Small intestine (tissue), 7 donors: Measurements from ENCODE around the gene KLF15. TPM values are rescaled to one million over a fixed set of nuclear protein-coding genes. Genes with fewer than 3 reads are reported as not detected.
"Not testable (repeated sequence)": the region's sequence is repeated elsewhere in the genome, so short reads cannot be mapped to it uniquely, and the experiment has no call there.

Experiments
- DNase-seq, 2 donors: peaks; one replicate each; pipeline versions ENCODE4 v3.0.0 to v3.0.0-alpha.2; 2013
- FAIRE-seq: peaks from 2 replicates; lab custom pipeline; 2012; peaks lifted over from hg19 to GRCh38; lab: Jason Lieb, UNC
- H3K27ac ChIP-seq, 3 donors: one replicate each; pipeline ENCODE4 v1.5.1; 2013; ENCODE audit warnings: low read length in 2 of 3, mild to moderate bottlenecking in 2 of 3, control low read depth in 1 of 3, inconsistent platforms in 1 of 3, low read depth in 1 of 3, moderate library complexity in 1 of 3
- H3K27me3 ChIP-seq, 3 donors: one replicate each; pipeline ENCODE4 v1.6.1; 2013; ENCODE audit warnings: low read length in 3 of 3, inconsistent platforms in 1 of 3; ENCODE audit not compliant: control insufficient read depth in 3 of 3, insufficient read depth in 3 of 3
- H3K36me3 ChIP-seq, 3 donors: one replicate each; pipeline ENCODE4 v1.6.1; 2013; ENCODE audit warnings: low read length in 3 of 3, inconsistent platforms in 1 of 3, low read depth in 1 of 3, mild to moderate bottlenecking in 1 of 3, moderate library complexity in 1 of 3; ENCODE audit not compliant: control insufficient read depth in 3 of 3, insufficient read depth in 2 of 3
- H3K4me1 ChIP-seq, 3 donors: one replicate each; pipeline ENCODE4 v1.6.1; 2013; ENCODE audit warnings: low read length in 2 of 3, inconsistent platforms in 1 of 3, low read depth in 1 of 3, mild to moderate bottlenecking in 1 of 3, moderate library complexity in 1 of 3; ENCODE audit not compliant: control insufficient read depth in 3 of 3, insufficient read depth in 2 of 3
- H3K4me3 ChIP-seq, 3 donors: one replicate each; pipeline ENCODE4 v1.5.1; 2013; ENCODE audit warnings: low read length in 3 of 3, control low read depth in 1 of 3, inconsistent platforms in 1 of 3, low read depth in 1 of 3, mild to moderate bottlenecking in 1 of 3, moderate library complexity in 1 of 3
- H3K9me3 ChIP-seq, 2 donors: one replicate each; pipeline ENCODE4 v1.6.1; 2013; ENCODE audit warnings: low read depth in 1 of 2, low read length in 1 of 2; ENCODE audit not compliant: control insufficient read depth in 2 of 2, insufficient read depth in 1 of 2
- WGBS, 3 donors: extraction: QIAGEN DNeasy Blood & Tissue Kit; methylation state at CpG; one replicate each; pipeline ENCODE4 v1.1.7; 2013; 5-methylcytosine and 5-hydroxymethylcytosine counted together
- polyA plus RNA-seq, 4 donors: library from polyadenylated mRNA; stranded (reverse) in 3 of 4; unstranded in 1 of 4; fragments of 200-250 nt in 3 of 4; fragments of 120-200 nt in 1 of 4; gene quantifications; one replicate each; pipeline versions ENCODE4 v1.2.1 to v1.2.3, GENCODE V29; 2013
- donor health status: healthy with polysubstance abuse.
- donor health status: control.
- donor health status: control.
- donor health status: Bipolar disorder and iron deficiency.
- donor health status: healthy.

KLF15 gene
- polyA plus RNA-seq, 4 donors: 0.45 to 9.7 (median 2.0) TPM

- 70 to 81% (median 77%) methylated on average over 11 of the region's 11 CpGs for WGBS, 3 donors
- H3K27me3 ChIP-seq: no peaks in the 10 kb centered on the region
- no peak overlapping the region for H3K27ac ChIP-seq
- no peaks in the 10 kb centered on the region for H3K4me1 ChIP-seq
- DNase-seq (no peak), FAIRE-seq (no peak)
- no peaks in the 10 kb centered on the region for H3K36me3 ChIP-seq
- no peak overlapping the region for H3K4me3 ChIP-seq
- H3K9me3 ChIP-seq: no peaks in the 10 kb centered on the region
Measured at GRCh38 chr3:126337980-126338651, 19.1 kb downstream of the KLF15 start.

DNA sequence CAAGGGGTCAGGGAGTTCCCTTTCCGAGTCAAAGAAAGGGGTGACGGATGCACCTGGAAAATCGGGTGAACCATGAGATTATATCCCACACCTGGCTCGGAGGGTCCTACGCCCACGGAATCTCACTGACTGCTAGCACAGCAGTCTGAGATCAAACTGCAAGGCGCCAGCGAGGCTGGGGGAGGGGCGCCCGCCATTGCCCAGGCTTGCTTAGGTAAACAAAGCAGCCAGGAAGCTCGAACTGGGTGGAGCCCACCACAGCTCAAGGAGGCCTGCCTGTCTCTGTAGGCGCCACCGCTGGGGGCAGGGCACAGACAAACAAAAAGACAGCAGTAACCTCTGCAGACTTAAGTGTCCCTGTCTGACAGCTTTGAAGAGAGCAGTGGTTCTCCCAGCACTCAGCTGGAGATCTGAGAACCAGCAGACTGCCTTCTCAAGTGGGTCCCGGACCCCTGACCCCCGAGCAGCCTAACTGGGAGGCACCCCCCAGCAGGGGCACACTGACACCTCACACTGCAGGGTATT lies 25.3 kb downstream of the KLF15 start:
- H3K27ac ChIP-seq, H3K4me3 ChIP-seq, DNase-seq, FAIRE-seq, H3K36me3 ChIP-seq, H3K27me3 ChIP-seq, H3K4me1 ChIP-seq: not testable (repeated sequence)
- H3K9me3 ChIP-seq: peaks cover 0 to 13% of the 10 kb centered on the region in 2 donors
- WGBS, 3 donors: 60 to 72% (median 64%) methylated on average over 14 to 15 of the region's 15 CpGs

- H3K27ac ChIP-seq: no peak overlapping the region
- no peaks in the 10 kb centered on the region for H3K36me3 ChIP-seq
- 82 to 85% (median 84%) methylated on average over 7 of the region's 7 CpGs for WGBS, 3 donors
- no peak for FAIRE-seq
- H3K4me1 ChIP-seq: no peaks in the 10 kb centered on the region
- H3K4me3 ChIP-seq: no peak overlapping the region
- H3K9me3 ChIP-seq: peaks cover 0 to 13% of the 10 kb centered on the region in 2 donors
- DNase-seq: no peak
- peaks cover 0 to 2% (median 0%) of the 10 kb centered on the region in 3 donors for H3K27me3 ChIP-seq
Measured at GRCh38 chr3:126329927-126330725, 27.1 kb downstream of the KLF15 start.

- 85 to 89% (median 88%) methylated on average over 4 of the region's 4 CpGs for WGBS, 3 donors
- FAIRE-seq: no peak
Measured at GRCh38 chr3:126326629-126327028, 30.6 kb downstream of the KLF15 start.

DNA sequence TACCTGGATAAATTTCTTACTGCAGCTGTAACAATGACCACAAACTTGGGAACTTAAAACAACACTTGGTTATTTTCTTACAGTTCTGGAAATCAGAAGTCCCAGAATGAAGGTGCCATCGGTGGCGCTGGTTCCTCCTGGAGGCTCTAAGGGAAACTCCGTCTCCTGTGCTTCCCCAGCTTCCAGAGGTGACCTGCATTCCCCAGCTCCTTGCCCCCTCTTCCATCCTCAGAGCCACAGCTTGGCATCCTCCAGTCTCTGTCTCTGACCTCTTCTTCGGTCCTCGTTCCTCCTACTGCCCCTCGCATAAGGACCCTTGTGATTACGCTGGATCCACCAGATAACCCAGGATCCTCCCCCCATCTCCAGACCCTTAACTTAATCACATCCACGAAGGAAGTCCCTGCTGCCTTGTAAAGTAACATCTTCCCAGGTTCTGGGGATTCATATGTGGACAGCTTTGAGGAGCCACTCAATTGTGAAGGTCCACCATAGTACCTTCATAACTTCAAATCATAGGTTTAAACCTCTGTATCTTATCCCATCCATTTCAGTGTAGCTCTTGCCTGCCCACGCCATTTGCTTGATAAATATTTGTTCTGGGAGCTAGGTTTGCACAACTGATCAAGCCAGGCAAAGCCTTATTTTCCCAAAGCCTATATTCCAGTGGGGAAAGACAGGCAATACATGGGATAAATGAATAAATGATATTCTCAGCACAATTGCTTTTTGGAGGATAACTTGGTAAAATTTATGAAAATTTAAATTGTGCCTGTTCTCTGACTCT lies 34.8 kb downstream of the KLF15 start:
- H3K4me1 ChIP-seq: no peaks in the 10 kb centered on the region
- H3K36me3 ChIP-seq: no peaks in the 10 kb centered on the region
- peaks cover 0 to 7% of the 10 kb centered on the region in 2 donors for H3K9me3 ChIP-seq
- no peak overlapping the region for H3K27ac ChIP-seq
- DNase-seq (no peak), FAIRE-seq (no peak)
- WGBS, 3 donors: 51 to 65% (median 64%) methylated on average over 9 of the region's 9 CpGs
- H3K4me3 ChIP-seq: no peak overlapping the region
- H3K27me3 ChIP-seq: peaks cover 0 to 4% (median 2%) of the 10 kb centered on the region in 3 donors

More at GRCh38 chr3:126326629-126327028, 30.6 kb downstream of the KLF15 start:
- no peak overlapping the region for H3K27ac ChIP-seq
- H3K4me1 ChIP-seq: no peaks in the 10 kb centered on the region
- peaks cover 0 to 2% (median 0%) of the 10 kb centered on the region in 3 donors for H3K27me3 ChIP-seq
- DNase-seq: no peak
- H3K9me3 ChIP-seq: peaks cover 0 to 13% of the 10 kb centered on the region in 2 donors
- H3K4me3 ChIP-seq: no peak overlapping the region
- H3K36me3 ChIP-seq: no peaks in the 10 kb centered on the region

- Histone ChIP-seq H3K9me3 (peaks cover 0 to 7% of the 10 kb centered on the region in 2 donors), H3K4me1 (no peaks in the 10 kb centered on the region), H3K36me3 (no peaks in the 10 kb centered on the region), H3K27me3 (peaks cover 0 to 4% (median 0%) of the 10 kb centered on the region in 3 donors), H3K27ac (no peak overlapping the region), H3K4me3 (no peak overlapping the region)
- WGBS, 3 donors: 74 to 83% (median 79%) methylated on average over 9 of the region's 9 CpGs
- no peak for FAIRE-seq
- no peak for DNase-seq
Measured at GRCh38 chr3:126321490-126321889, 35.7 kb downstream of the KLF15 start.

DNA sequence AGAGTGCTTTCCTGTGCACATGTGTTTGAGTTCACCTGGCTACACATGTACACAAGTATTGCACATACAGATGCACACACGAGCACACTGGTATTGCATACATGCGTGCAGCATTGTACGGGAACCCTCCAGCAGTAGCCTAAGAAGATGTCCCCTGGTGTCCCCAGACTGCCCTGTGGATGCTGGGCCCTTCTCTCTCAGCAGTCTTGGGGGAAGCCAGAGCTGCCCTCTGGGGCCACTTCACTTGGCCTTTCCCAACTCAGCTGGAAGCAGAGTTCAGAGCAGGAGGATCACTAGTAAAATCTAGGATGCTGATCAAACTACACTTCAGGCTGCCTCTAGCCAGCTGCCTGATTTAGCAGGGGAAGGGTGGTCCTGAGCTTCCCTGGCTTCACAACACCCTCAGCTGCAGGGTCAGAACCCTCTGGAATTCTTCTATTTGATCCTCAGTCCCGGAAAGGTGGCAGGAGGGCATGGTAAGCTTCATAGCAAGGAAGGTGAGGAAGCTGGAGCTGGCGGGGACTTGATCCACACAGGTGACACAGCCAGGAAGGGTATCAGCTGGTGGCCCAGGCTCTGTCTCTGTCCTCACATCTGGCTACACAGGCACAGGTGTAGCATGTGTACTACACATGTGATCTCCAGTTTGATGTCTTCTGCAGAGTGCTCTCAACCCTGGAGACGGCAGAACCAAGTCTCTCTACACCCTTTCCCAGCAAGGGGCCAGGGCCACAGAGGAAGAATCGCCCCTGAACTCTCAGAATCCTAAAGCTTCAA lies 36.5 kb downstream of the KLF15 start:
- H3K27ac ChIP-seq: no peak overlapping the region
- DNase-seq: no peak
- peaks cover 0 to 4% (median 0%) of the 10 kb centered on the region in 3 donors for H3K27me3 ChIP-seq
- H3K4me3 ChIP-seq: no peak overlapping the region
- H3K9me3 ChIP-seq: peaks cover 0 to 7% of the 10 kb centered on the region in 2 donors
- H3K4me1 ChIP-seq: no peaks in the 10 kb centered on the region
- 77 to 83% (median 80%) methylated on average over 7 of the region's 7 CpGs for WGBS, 3 donors
- H3K36me3 ChIP-seq: no peaks in the 10 kb centered on the region
- FAIRE-seq: no peak
